Hepatocyte (in vitro differentiated cells): Measurements from ENCODE around the gene ASS1.

Source experiments
- CTCF ChIP-seq: fragments of 200-600 bp; sonication (generic); IDR thresholded peaks from 2 replicates; pipeline ENCODE4 v1.5.1; 2016; ENCODE audit warnings: antibody characterized with exemption, mild to moderate bottlenecking; ENCODE audit not compliant: poor library complexity
- EZH2phosphoT487 ChIP-seq: fragments of 200-600 bp; sonication (generic); IDR thresholded peaks from one replicate; pipeline ENCODE4 v1.6.1; 2018; ENCODE audit warnings: antibody characterized with exemption, mild to moderate bottlenecking, low read depth, moderate library complexity; ENCODE audit not compliant: unreplicated experiment, severe bottlenecking

- no peak for TF ChIP-seq CTCF
- TF ChIP-seq EZH2phosphoT487: no peak
These were observed 19.3 kb downstream of the ASS1 start for GRCh38 chr9:130463763-130464745.
